Ovary (tissue), 3 donors: ENCODE data around the gene GSKIP.

Experiments used
- EP300 ChIP-seq: sonication (generic); formaldehyde crosslinking; IDR thresholded peaks from one replicate; pipeline ENCODE4 v1.6.1; 2017; ENCODE audit warnings: antibody characterized with exemption
- POLR2A ChIP-seq: fragments of 450-650 bp; IDR thresholded peaks from one replicate; pipeline ENCODE4 v1.6.1; 2017; ENCODE audit warnings: antibody characterized with exemption, mild to moderate bottlenecking, moderate library complexity
- TF ChIP-seq, protein P1 (sequence below), 3 donors: fragments of 450-650 bp in 2 of 3; fragments of 200-600 bp in 1 of 3; IDR thresholded peaks; one replicate each; pipeline versions ENCODE4 v1.5.1 to v1.8.0; 2016 to 2022; ENCODE audit warnings: antibody characterized with exemption in 3 of 3, mild to moderate bottlenecking in 1 of 3
- donor health status: DM: no; HTN: no; CAD: no.

DNA sequence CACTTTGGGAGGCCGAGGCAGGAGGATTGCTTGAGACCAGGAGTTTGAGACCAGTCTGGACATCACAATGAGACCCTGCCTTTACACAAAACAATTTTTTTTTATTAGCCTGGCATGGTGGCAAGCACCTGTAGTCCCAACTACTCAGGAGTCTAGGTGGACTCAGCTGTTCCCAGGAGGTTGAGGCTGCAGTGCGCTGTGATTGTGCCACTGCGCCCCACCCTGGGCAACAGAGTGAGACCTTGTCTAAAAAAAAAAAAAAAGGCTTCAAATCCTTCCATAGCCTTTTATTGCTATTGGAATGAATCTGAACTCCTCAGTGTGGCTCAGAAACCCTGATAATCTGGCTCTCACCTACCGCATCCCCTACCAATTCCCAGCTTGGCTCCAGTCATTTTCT lies 54.7 kb downstream of the GSKIP start:
- no peak for TF ChIP-seq POLR2A
- TF ChIP-seq, protein P1, sequence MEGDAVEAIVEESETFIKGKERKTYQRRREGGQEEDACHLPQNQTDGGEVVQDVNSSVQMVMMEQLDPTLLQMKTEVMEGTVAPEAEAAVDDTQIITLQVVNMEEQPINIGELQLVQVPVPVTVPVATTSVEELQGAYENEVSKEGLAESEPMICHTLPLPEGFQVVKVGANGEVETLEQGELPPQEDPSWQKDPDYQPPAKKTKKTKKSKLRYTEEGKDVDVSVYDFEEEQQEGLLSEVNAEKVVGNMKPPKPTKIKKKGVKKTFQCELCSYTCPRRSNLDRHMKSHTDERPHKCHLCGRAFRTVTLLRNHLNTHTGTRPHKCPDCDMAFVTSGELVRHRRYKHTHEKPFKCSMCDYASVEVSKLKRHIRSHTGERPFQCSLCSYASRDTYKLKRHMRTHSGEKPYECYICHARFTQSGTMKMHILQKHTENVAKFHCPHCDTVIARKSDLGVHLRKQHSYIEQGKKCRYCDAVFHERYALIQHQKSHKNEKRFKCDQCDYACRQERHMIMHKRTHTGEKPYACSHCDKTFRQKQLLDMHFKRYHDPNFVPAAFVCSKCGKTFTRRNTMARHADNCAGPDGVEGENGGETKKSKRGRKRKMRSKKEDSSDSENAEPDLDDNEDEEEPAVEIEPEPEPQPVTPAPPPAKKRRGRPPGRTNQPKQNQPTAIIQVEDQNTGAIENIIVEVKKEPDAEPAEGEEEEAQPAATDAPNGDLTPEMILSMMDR (IDR thresholded peaks at IDR 0.05), result no peak
- TF ChIP-seq EP300, result no peak
